ENCODE results near the gene TSPAN9.
"Not testable (repeated sequence)": the region's sequence is repeated elsewhere in the genome, so short reads cannot be mapped to it uniquely, and the experiment has no call there.

TSPAN9 gene

GRCh38 chr12:3044141-3044630 is 33.0 kb upstream of the TSPAN9 start:
- no peak for DNase-seq

- no peak for DNase-seq
These were observed 31.7 kb upstream of the TSPAN9 start for GRCh38 chr12:3045494-3045893.

GRCh38 chr12:3045989-3046388 is 31.2 kb upstream of the TSPAN9 start:
- no peak for DNase-seq

- no peak for DNase-seq
These were observed 30.6 kb upstream of the TSPAN9 start for GRCh38 chr12:3046441-3047200.

- DNase-seq, result no peak
These were observed 29.2 kb upstream of the TSPAN9 start for GRCh38 chr12:3047961-3048360.

GRCh38 chr12:3048540-3048939 is 28.6 kb upstream of the TSPAN9 start:
- DNase-seq, result no peak

GRCh38 chr12:3049176-3049575 is 28.0 kb upstream of the TSPAN9 start:
- DNase-seq, result no peak

GRCh38 chr12:3049611-3050249 is 27.4 kb upstream of the TSPAN9 start:
- no peak for DNase-seq

- no peak for DNase-seq
These were observed 22.8 kb upstream of the TSPAN9 start for GRCh38 chr12:3054374-3054773.

- DNase-seq, result no peak
These were observed 22.0 kb upstream of the TSPAN9 start for GRCh38 chr12:3055026-3055703.

GRCh38 chr12:3055704-3056467 is 21.3 kb upstream of the TSPAN9 start:
- no peak for DNase-seq

- DNase-seq, result no peak
These were observed 16.1 kb upstream of the TSPAN9 start for GRCh38 chr12:3061059-3061458.

- no peak for DNase-seq
These were observed 15.5 kb upstream of the TSPAN9 start for GRCh38 chr12:3061501-3062215.

- no peak for DNase-seq
These were observed 11.9 kb upstream of the TSPAN9 start for GRCh38 chr12:3065300-3065699.

GRCh38 chr12:3065846-3066245 is 11.3 kb upstream of the TSPAN9 start:
- not testable (repeated sequence) for DNase-seq

- DNase-seq, result no peak
These were observed 7.5 kb upstream of the TSPAN9 start for GRCh38 chr12:3069714-3070113.

- DNase-seq, result no peak
These were observed 6.1 kb upstream of the TSPAN9 start for GRCh38 chr12:3071107-3071506.

- DNase-seq, result no peak
These were observed 5.5 kb upstream of the TSPAN9 start for GRCh38 chr12:3071710-3072109.

- peak; percentile 87 for DNase-seq
These were observed 3.5 kb upstream of the TSPAN9 start for GRCh38 chr12:3073438-3074250.

- no peak for DNase-seq
These were observed 1.9 kb upstream of the TSPAN9 start for GRCh38 chr12:3075315-3075714.

- DNase-seq, result no peak
These were observed 448 bp downstream of the TSPAN9 start for GRCh38 chr12:3077572-3078081.
